ENCODE data around the gene ISCA2.

The ISCA2 gene

GRCh38 chr14:74508844-74509428, 15.4 kb downstream of the ISCA2 start:
- no peak for DNase-seq

- no peak for DNase-seq
Measured at GRCh38 chr14:74509587-74510222, 16.1 kb downstream of the ISCA2 start.

- no peak for DNase-seq
Measured at GRCh38 chr14:74510223-74510931, 16.8 kb downstream of the ISCA2 start.

- no peak for DNase-seq
Measured at GRCh38 chr14:74510959-74511409, 17.4 kb downstream of the ISCA2 start.

- no peak for DNase-seq
Measured at GRCh38 chr14:74511966-74512830, 18.6 kb downstream of the ISCA2 start.

GRCh38 chr14:74514471-74514941, 20.9 kb downstream of the ISCA2 start:
- no peak for DNase-seq

GRCh38 chr14:74515891-74516412, 22.4 kb downstream of the ISCA2 start:
- no peak for DNase-seq

GRCh38 chr14:74516451-74517160, 23.0 kb downstream of the ISCA2 start:
- DNase-seq = no peak

- DNase-seq = no peak
Measured at GRCh38 chr14:74517731-74518130, 24.2 kb downstream of the ISCA2 start.

- DNase-seq = no peak
Measured at GRCh38 chr14:74518221-74518620, 24.7 kb downstream of the ISCA2 start.

- no peak for DNase-seq
Measured at GRCh38 chr14:74519316-74520074, 25.9 kb downstream of the ISCA2 start.

- no peak for DNase-seq
Measured at GRCh38 chr14:74521756-74522155, 28.2 kb downstream of the ISCA2 start.

- DNase-seq = no peak
Measured at GRCh38 chr14:74522740-74523139, 29.2 kb downstream of the ISCA2 start.

- no peak for DNase-seq
Measured at GRCh38 chr14:74524076-74524811, 30.7 kb downstream of the ISCA2 start.

- no peak for DNase-seq
Measured at GRCh38 chr14:74524812-74525135, 31.2 kb downstream of the ISCA2 start.

- no peak for DNase-seq
Measured at GRCh38 chr14:74525361-74525851, 31.8 kb downstream of the ISCA2 start.

- DNase-seq = no peak
Measured at GRCh38 chr14:74526854-74527585, 33.5 kb downstream of the ISCA2 start.

GRCh38 chr14:74527736-74528280, 34.2 kb downstream of the ISCA2 start:
- DNase-seq = no peak

GRCh38 chr14:74528406-74528805, 34.8 kb downstream of the ISCA2 start:
- DNase-seq = no peak
